ENCODE measurements around the gene AREL1.

GRCh38 chr14:74684434-74684833 is 28.4 kb downstream of the AREL1 start:
- TF ChIP-seq CREB1 (IDR thresholded peaks at IDR 0.05; ENCODE audit: low read depth) (no peak), CHD1 (IDR thresholded peaks at IDR 0.05; ENCODE audit: low read depth, low read length) (no peak), TAF1 (IDR thresholded peaks at IDR 0.05; ENCODE audit: borderline replicate concordance, low read depth, low read length) (no peak), JUNB (IDR thresholded peaks at IDR 0.05) (no peak), ZSCAN29 (IDR thresholded peaks at IDR 0.05) (no peak), ESRRA (IDR thresholded peaks at IDR 0.05; ENCODE audit: low read length) (no peak), POLR2A (IDR thresholded peaks at IDR 0.05; ENCODE audit: low read depth, low read length) (no peak), SMC3 (IDR thresholded peaks at IDR 0.05; ENCODE audit: borderline replicate concordance, low read length) (no peak), POLR2AphosphoS2 (IDR thresholded peaks at IDR 0.05; ENCODE audit: low read depth, low read length) (no peak), CBX5 (IDR thresholded peaks at IDR 0.05; ENCODE audit: low read depth) (no peak), BHLHE40 (IDR thresholded peaks at IDR 0.05; ENCODE audit: borderline replicate concordance in 1 of 2, low read depth in 2 of 2, low read length in 1 of 2) (peak; percentile 94 to 95), USF2 (IDR thresholded peaks at IDR 0.05; ENCODE audit: borderline replicate concordance, low read depth, low read length) (no peak), SUZ12 (IDR thresholded peaks at IDR 0.05; ENCODE audit: unreplicated experiment) (no peak)
- TF ChIP-seq, protein P1, sequence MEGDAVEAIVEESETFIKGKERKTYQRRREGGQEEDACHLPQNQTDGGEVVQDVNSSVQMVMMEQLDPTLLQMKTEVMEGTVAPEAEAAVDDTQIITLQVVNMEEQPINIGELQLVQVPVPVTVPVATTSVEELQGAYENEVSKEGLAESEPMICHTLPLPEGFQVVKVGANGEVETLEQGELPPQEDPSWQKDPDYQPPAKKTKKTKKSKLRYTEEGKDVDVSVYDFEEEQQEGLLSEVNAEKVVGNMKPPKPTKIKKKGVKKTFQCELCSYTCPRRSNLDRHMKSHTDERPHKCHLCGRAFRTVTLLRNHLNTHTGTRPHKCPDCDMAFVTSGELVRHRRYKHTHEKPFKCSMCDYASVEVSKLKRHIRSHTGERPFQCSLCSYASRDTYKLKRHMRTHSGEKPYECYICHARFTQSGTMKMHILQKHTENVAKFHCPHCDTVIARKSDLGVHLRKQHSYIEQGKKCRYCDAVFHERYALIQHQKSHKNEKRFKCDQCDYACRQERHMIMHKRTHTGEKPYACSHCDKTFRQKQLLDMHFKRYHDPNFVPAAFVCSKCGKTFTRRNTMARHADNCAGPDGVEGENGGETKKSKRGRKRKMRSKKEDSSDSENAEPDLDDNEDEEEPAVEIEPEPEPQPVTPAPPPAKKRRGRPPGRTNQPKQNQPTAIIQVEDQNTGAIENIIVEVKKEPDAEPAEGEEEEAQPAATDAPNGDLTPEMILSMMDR (IDR thresholded peaks at IDR 0.05 in 2 of 3, conservative IDR thresholded peaks at IDR 0.05 in 1 of 3; ENCODE audit: control insufficient read depth in 2 of 3, extremely low read depth in 1 of 3, insufficient read depth in 1 of 3, low read depth in 3 of 3, low read length in 3 of 3): no peak

Measured in GM12878 (cell line).